Measurements from ENCODE around the gene NFATC1.

- TF ChIP-seq CTCF (IDR thresholded peaks at IDR 0.05) (no peak), MAX (IDR thresholded peaks at IDR 0.05) (no peak), ELK1 (IDR thresholded peaks at IDR 0.05; ENCODE audit: low read depth, low read length) (no peak), JUNB (IDR thresholded peaks at IDR 0.05) (no peak), POLR2A (IDR thresholded peaks at IDR 0.05; ENCODE audit: low read length) (no peak), CHD4 (IDR thresholded peaks at IDR 0.05; ENCODE audit: borderline replicate concordance) (no peak), PHF8 (IDR thresholded peaks at IDR 0.05; ENCODE audit: borderline replicate concordance, low read depth) (no peak), CEBPB (IDR thresholded peaks at IDR 0.05) (no peak), SREBF2 (IDR thresholded peaks at IDR 0.05) (no peak), SMC3 (IDR thresholded peaks at IDR 0.05) (no peak)
Measured at GRCh38 chr18:79515331-79515730, 119.6 kb downstream of the NFATC1 start.
